Neuronal stem cell (in vitro differentiated cells): ENCODE measurements around the gene PROZ.

ENCODE experiments used
- DNase-seq: peaks from one replicate; pipeline ENCODE4 v3.0.0-alpha.2; 2013; ENCODE audit warnings: low spot score
- H2AFZ ChIP-seq: one replicate; pipeline ENCODE4 v1.6.1; 2013; ENCODE audit warnings: mild to moderate bottlenecking, low read length, inconsistent platforms
- H2AK5ac ChIP-seq: 2 replicates; pipeline ENCODE4 v1.6.1; 2013; ENCODE audit warnings: low read depth, mild to moderate bottlenecking, inconsistent platforms, low read length, moderate library complexity, mixed read lengths
- H2BK120ac ChIP-seq: 2 replicates; pipeline ENCODE4 v1.6.1; 2013; ENCODE audit warnings: low read depth, mild to moderate bottlenecking, inconsistent platforms, low read length, moderate library complexity, mixed read lengths
- H2BK12ac ChIP-seq: one replicate; pipeline ENCODE4 v1.6.1; 2013; ENCODE audit warnings: low read length, inconsistent platforms
- H2BK15ac ChIP-seq: 2 replicates; pipeline ENCODE4 v1.6.1; 2013; ENCODE audit warnings: mild to moderate bottlenecking, low read length, inconsistent platforms, mixed read lengths
- H2BK5ac ChIP-seq: one replicate; pipeline ENCODE4 v1.6.1; 2013; ENCODE audit warnings: inconsistent platforms, mild to moderate bottlenecking, low read length, moderate library complexity
- H3K14ac ChIP-seq: one replicate; pipeline ENCODE4 v1.6.1; 2013; ENCODE audit warnings: low read length, inconsistent platforms
- H3K18ac ChIP-seq: 2 replicates; pipeline ENCODE4 v1.6.1; 2013; ENCODE audit warnings: low read length, inconsistent platforms
- H3K23ac ChIP-seq: 2 replicates; pipeline ENCODE4 v1.6.1; 2013; ENCODE audit warnings: low read depth, mild to moderate bottlenecking, mixed read lengths, low read length, inconsistent platforms; ENCODE audit not compliant: poor library complexity
- H3K27ac ChIP-seq: replicated peaks from 3 replicates; pipeline ENCODE4 v1.5.1; 2013; ENCODE audit warnings: low read length, inconsistent platforms
- H3K27me3 ChIP-seq, 3 experiments: 2 replicates each; pipeline ENCODE4 v1.6.1; 2013; ENCODE audit warnings: low read length in 3 of 3, mild to moderate bottlenecking in 2 of 3, inconsistent platforms in 1 of 3, low read depth in 1 of 3, mixed read lengths in 1 of 3, moderate library complexity in 1 of 3; ENCODE audit not compliant: control insufficient read depth in 3 of 3, insufficient read depth in 3 of 3
- H3K36me3 ChIP-seq, 2 donors: replicated peaks in 1 of 2; 2 replicates each; pipeline ENCODE4 v1.6.1; 2013; ENCODE audit warnings: low read length in 2 of 2; ENCODE audit not compliant: control insufficient read depth in 2 of 2, insufficient read depth in 2 of 2
- H3K4ac ChIP-seq: 2 replicates; pipeline ENCODE4 v1.6.1; 2013; ENCODE audit warnings: inconsistent platforms, mild to moderate bottlenecking, low read length, moderate library complexity
- H3K4me1 ChIP-seq, 2 donors: 1 replicate in 1 of 2; 2 replicates in 1 of 2; pipeline ENCODE4 v1.6.1; 2013; ENCODE audit warnings: low read length in 2 of 2, low read depth in 1 of 2; ENCODE audit not compliant: control insufficient read depth in 2 of 2, insufficient read depth in 1 of 2
- H3K4me2 ChIP-seq: one replicate; pipeline ENCODE4 v1.6.1; 2013; ENCODE audit warnings: mild to moderate bottlenecking, low read length, inconsistent platforms; ENCODE audit not compliant: insufficient read depth, poor library complexity, severe bottlenecking
- H3K4me3 ChIP-seq, 2 donors: 2 replicates each; pipeline ENCODE4 v1.5.1; 2013; ENCODE audit warnings: low read length in 2 of 2, mild to moderate bottlenecking in 2 of 2, inconsistent platforms in 1 of 2, moderate library complexity in 1 of 2
- H3K79me1 ChIP-seq: one replicate; pipeline ENCODE4 v1.6.1; 2013; ENCODE audit warnings: low read depth, mild to moderate bottlenecking, inconsistent platforms, low read length, moderate library complexity
- H3K9ac ChIP-seq: one replicate; pipeline ENCODE4 v1.6.1; 2013; ENCODE audit warnings: mild to moderate bottlenecking, low read depth, low read length, inconsistent platforms; ENCODE audit not compliant: poor library complexity
- H3K9me3 ChIP-seq, 2 donors: replicated peaks in 1 of 2; 2 replicates each; pipeline versions ENCODE3 to v1.6.1; 2013; ENCODE audit warnings: low read length in 2 of 2, mild to moderate bottlenecking in 2 of 2, inconsistent platforms in 1 of 2, low read depth in 1 of 2, mixed read lengths in 1 of 2, moderate library complexity in 1 of 2; ENCODE audit not compliant: control insufficient read depth in 2 of 2, insufficient read depth in 1 of 2
- H4K8ac ChIP-seq: one replicate; pipeline ENCODE4 v1.6.1; 2013; ENCODE audit warnings: low read depth, mild to moderate bottlenecking, inconsistent platforms, low read length, moderate library complexity
- H4K91ac ChIP-seq: one replicate; pipeline ENCODE4 v1.6.1; 2013; ENCODE audit warnings: low read length, low read depth, mild to moderate bottlenecking, inconsistent platforms; ENCODE audit not compliant: poor library complexity
- WGBS, 2 donors: extraction: QIAGEN DNeasy Blood & Tissue Kit; methylation state at CpG; one replicate each; pipeline ENCODE4 v1.1.7; 2013; ENCODE audit warnings: missing lambda C conversion rate in 2 of 2, mixed read lengths in 1 of 2; ENCODE audit not compliant: insufficient read length in 2 of 2, insufficient replicate concordance in 1 of 2; ENCODE audit errors: extremely low coverage in 2 of 2; 5-methylcytosine and 5-hydroxymethylcytosine counted together

PROZ gene

GRCh38 chr13:113138792-113139551, 19.5 kb upstream of the PROZ start:
- Histone ChIP-seq H3K4me2 (no peak overlapping the region), H3K27me3 (peaks cover 0 to 28% (median 0%) of the 10 kb centered on the region in 3 experiments), H3K23ac (no peak overlapping the region), H3K4me1 (peaks cover 5 to 16% of the 10 kb centered on the region in 2 donors), H2AK5ac (no peak overlapping the region), H2AFZ (no peak overlapping the region), H3K27ac (no peak overlapping the region), H3K9me3 (no peaks in the 10 kb centered on the region), H3K18ac (no peak overlapping the region), H2BK120ac (no peak overlapping the region), H4K91ac (no peak overlapping the region), H2BK15ac (no peak overlapping the region), H3K9ac (no peak overlapping the region), H3K14ac (no peak overlapping the region), H3K4ac (no peak overlapping the region), H2BK5ac (no peak overlapping the region), H2BK12ac (no peak overlapping the region), H3K79me1 (peaks cover 3% of the 10 kb centered on the region), H3K4me3 (no peak overlapping the region), H3K36me3 (no peaks in the 10 kb centered on the region), H4K8ac (no peak overlapping the region)
- no peak for DNase-seq
- no CpG with 5 or more reads among the region's 16 CpGs for WGBS, 2 donors

DNA sequence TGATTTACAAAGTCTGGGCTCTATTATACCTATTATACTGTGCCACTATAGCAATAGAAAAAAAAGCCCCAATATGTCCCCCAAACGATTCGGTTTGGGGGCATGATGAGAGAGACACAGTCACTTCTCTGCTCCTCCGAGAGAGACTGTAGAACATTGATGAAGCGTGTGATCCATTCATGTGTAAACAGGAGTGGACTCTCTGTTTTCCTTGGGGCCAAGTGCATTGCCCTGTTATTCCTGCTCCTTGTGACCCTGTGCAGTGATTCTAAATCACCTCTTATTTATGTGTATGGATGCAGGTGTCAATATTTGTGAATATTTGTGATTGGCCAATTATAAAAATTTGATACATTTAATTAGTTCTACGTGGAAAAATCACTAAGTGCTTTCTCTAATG, 18.9 kb upstream of the PROZ start:
- Histone ChIP-seq H3K27me3 (peaks cover 0 to 28% (median 0%) of the 10 kb centered on the region in 3 experiments), H3K36me3 (no peaks in the 10 kb centered on the region), H4K8ac (no peak overlapping the region), H3K4me1 (peaks cover 5 to 16% of the 10 kb centered on the region in 2 donors), H3K23ac (no peak overlapping the region), H3K14ac (no peak overlapping the region), H2AK5ac (no peak overlapping the region), H2BK15ac (no peak overlapping the region), H2AFZ (no peak overlapping the region), H3K9me3 (no peaks in the 10 kb centered on the region), H3K79me1 (peaks cover 3% of the 10 kb centered on the region), H2BK12ac (no peak overlapping the region), H4K91ac (no peak overlapping the region), H3K4ac (no peak overlapping the region), H3K4me2 (no peak overlapping the region), H3K27ac (no peak overlapping the region), H3K4me3 (no peak overlapping the region), H3K9ac (no peak overlapping the region), H2BK5ac (no peak overlapping the region), H3K18ac (no peak overlapping the region), H2BK120ac (no peak overlapping the region)
- DNase-seq, result no peak
- no CpG with 5 or more reads among the region's 5 CpGs for WGBS, 2 donors

DNA sequence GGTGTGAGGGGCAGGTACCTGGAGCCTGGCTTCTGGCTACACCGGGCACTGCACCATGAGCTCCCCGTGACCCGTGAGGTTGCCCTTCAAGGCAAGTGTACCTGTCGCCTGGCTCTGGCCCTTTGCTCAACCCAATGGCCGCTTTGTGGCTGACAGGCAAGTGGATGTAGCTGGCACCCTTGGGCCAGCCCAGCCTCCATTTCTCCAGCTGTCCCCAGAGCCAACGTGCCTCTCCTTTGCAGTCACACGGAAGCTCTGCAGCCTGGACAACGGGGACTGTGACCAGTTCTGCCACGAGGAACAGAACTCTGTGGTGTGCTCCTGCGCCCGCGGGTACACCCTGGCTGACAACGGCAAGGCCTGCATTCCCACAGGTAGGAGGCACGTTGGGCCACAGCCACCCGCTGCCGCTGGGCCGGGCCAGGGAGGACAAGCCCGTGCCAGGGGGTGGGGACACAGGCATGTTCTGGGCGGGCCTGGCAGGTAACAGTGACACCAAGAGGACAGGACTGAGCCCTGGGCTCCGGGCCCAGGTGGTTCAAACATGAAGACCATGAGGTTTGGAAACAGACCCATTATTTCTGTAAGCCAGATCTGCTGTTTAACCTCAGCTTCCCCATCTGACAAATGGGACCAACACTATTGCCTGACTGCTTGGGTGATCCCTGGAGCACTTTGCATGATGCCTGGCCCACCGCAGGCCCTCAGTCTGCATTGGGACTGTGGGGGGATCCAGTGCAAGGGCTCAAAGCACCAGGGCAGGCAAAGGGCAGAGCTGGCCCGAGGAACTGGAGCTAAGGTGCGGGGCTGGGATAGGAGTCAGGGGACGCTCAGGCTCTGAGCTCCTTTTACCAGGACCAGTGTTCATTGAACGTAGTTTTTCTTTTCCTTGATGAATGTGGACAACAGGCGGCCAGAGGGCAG, 17.5 kb upstream of the PROZ start:
- Histone ChIP-seq H3K4me1 (peaks cover 5 to 15% of the 10 kb centered on the region in 2 donors), H2BK5ac (peak overlapping the region; percentile 89), H2AFZ (no peak overlapping the region), H2AK5ac (peak overlapping the region; percentile 77), H3K23ac (no peak overlapping the region), H4K8ac (no peak overlapping the region), H3K9me3 (no peaks in the 10 kb centered on the region), H4K91ac (no peak overlapping the region), H3K79me1 (peaks cover 3% of the 10 kb centered on the region), H3K14ac (no peak overlapping the region), H3K18ac (peak overlapping the region; percentile 77), H3K4ac (no peak overlapping the region), H2BK15ac (peak overlapping the region; percentile 91), H2BK120ac (no peak overlapping the region), H2BK12ac (peak overlapping the region; percentile 98), H3K4me2 (no peak overlapping the region), H3K27ac (no peak overlapping the region), H3K36me3 (no peaks in the 10 kb centered on the region), H3K9ac (no peak overlapping the region), H3K4me3 (no peak overlapping the region), H3K27me3 (peaks cover 0 to 24% (median 0%) of the 10 kb centered on the region in 3 experiments)
- no peak for DNase-seq
- no CpG with 5 or more reads among the region's 26 CpGs for WGBS, 2 donors

DNA sequence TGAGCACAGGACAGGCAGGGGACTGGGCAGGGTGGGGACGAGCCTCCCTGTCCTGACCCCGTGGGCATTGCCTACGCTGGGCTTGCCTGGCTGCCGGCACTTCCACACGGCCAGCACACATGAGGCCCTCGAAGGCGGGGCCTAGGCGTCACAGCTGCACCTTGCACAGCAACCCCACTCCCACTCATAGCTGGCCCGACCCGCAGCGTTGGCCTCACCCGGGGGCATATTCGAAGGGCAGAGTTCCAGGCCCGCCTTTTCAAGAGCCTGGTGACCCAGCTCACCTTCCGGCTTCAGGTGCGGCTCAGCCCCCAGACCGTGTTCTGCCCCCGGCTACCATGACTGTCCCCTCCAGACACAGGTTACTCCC, 16.9 kb upstream of the PROZ start:
- H2BK120ac ChIP-seq, result no peak overlapping the region
- no peak overlapping the region for H3K23ac ChIP-seq
- H3K36me3 ChIP-seq, result no peaks in the 10 kb centered on the region
- peak overlapping the region; percentile 91 for H2BK15ac ChIP-seq
- H2BK5ac ChIP-seq, result peak overlapping the region; percentile 89
- no peak overlapping the region for H2BK12ac ChIP-seq
- H3K4me2 ChIP-seq, result no peak overlapping the region
- peak overlapping the region; percentile 77 for H3K18ac ChIP-seq
- peak overlapping the region in 1 of 2 donors; percentile 2 for H3K4me3 ChIP-seq
- H3K9ac ChIP-seq, result no peak overlapping the region
- peaks cover 3% of the 10 kb centered on the region for H3K79me1 ChIP-seq
- H3K4me1 ChIP-seq, result peaks cover 5 to 15% of the 10 kb centered on the region in 2 donors
- H3K27me3 ChIP-seq, result peaks cover 0 to 24% (median 0%) of the 10 kb centered on the region in 3 experiments
- peak overlapping the region; percentile 68 for H2AK5ac ChIP-seq
- DNase-seq, result no peak
- H3K14ac ChIP-seq, result no peak overlapping the region
- H3K4ac ChIP-seq, result no peak overlapping the region
- no CpG with 5 or more reads among the region's 18 CpGs for WGBS, 2 donors
- no peak overlapping the region for H3K27ac ChIP-seq
- no peak overlapping the region for H4K91ac ChIP-seq
- no peaks in the 10 kb centered on the region for H3K9me3 ChIP-seq
- H2AFZ ChIP-seq, result no peak overlapping the region
- H4K8ac ChIP-seq, result no peak overlapping the region
